GM12878 (cell line): ENCODE measurements around the gene BPTF. TPM values are rescaled to one million over a fixed set of nuclear protein-coding genes. Genes with fewer than 3 reads are reported as not detected.
A peak's percentile ranks its signal among the peaks of the same experiment; 100 is the strongest.

Experiments
- ATAC-seq: fragments of 200-7000 bp; cut with Tn5 transposase; 3 replicates; pipeline ENCODE4 v1.9.1; 2020; ENCODE audit warnings: mild to moderate bottlenecking, moderate library complexity
- BruUV-seq: library from RNA; stranded (reverse); fragments of 400-500 nt; replicated peaks from 2 replicates; lab custom pipeline; 2021; lab: Mats Ljungman, UMichigan
- CTCF ChIA-PET: fragments of 300-600 bp; sonication (Branson Sonifier 250); formaldehyde crosslinking; extraction: SDS; loops from one replicate; lab custom pipeline; 2021; ENCODE audit warnings: inconsistent platforms; lab: Yijun Ruan, JAX
- POLR2A ChIA-PET: fragments of 350-600 bp; formaldehyde crosslinking; extraction: SDS; loops from one replicate; lab custom pipeline; 2021; ENCODE audit warnings: inconsistent platforms; lab: Charles Lee
- RAD21 ChIA-PET: fragments of 300-600 bp; sonication (Branson Sonifier 250); formaldehyde crosslinking; loops from one replicate; lab custom pipeline; 2023; ENCODE audit warnings: antibody characterized with exemption; ENCODE audit not compliant: unreplicated experiment; lab: Charles Lee
- SMC1A ChIA-PET: fragments of 300-600 bp; sonication (Branson Sonifier 250); formaldehyde crosslinking; loops from one replicate; lab custom pipeline; 2023; ENCODE audit not compliant: unreplicated experiment, uncharacterized antibody; lab: Charles Lee
- DNase-seq: peaks from one replicate; pipeline ENCODE4 v3.0.0-alpha.2; 2011; ENCODE audit warnings: low read depth, low spot score
- FAIRE-seq: peaks from 3 replicates; lab custom pipeline; 2011; peaks lifted over from hg19 to GRCh38; lab: Jason Lieb, UNC
- H2AFZ ChIP-seq: 2 replicates; pipeline ENCODE4 v1.6.0; 2011; ENCODE audit warnings: low read depth, low read length, control low read depth; ENCODE audit not compliant: control insufficient read depth
- H3K27ac ChIP-seq: 2 replicates; pipeline ENCODE4 v1.5.1; 2011; ENCODE audit warnings: control low read depth; ENCODE audit not compliant: control insufficient read depth, insufficient read depth
- H3K27me3 ChIP-seq, 2 experiments: replicated peaks in 1 of 2; 2 replicates each; pipeline versions ENCODE4 v1.6.0 to v1.6.1; 2011; ENCODE audit warnings: low read length in 1 of 2; ENCODE audit not compliant: control insufficient read depth in 2 of 2, insufficient read depth in 2 of 2
- H3K36me3 ChIP-seq, 2 experiments: 2 replicates each; pipeline ENCODE4 v1.5.1; 2011; ENCODE audit warnings: low read length in 1 of 2; ENCODE audit not compliant: control insufficient read depth in 2 of 2, insufficient read depth in 2 of 2
- H3K4me1 ChIP-seq: 2 replicates; pipeline ENCODE4 v1.6.1; 2011; ENCODE audit warnings: mild to moderate bottlenecking, low read length, moderate library complexity, mixed read lengths; ENCODE audit not compliant: control insufficient read depth, insufficient read depth
- H3K4me2 ChIP-seq: 2 replicates; pipeline ENCODE4 v1.6.0; 2011; ENCODE audit warnings: control low read depth; ENCODE audit not compliant: control insufficient read depth, insufficient read depth
- H3K4me3 ChIP-seq: fragments of 200-600 bp; sonication (generic); 2 replicates; pipeline ENCODE4 v1.5.1; 2016
- H3K79me2 ChIP-seq: 2 replicates; pipeline ENCODE4 v1.6.0; 2011; ENCODE audit warnings: low read length; ENCODE audit not compliant: control insufficient read depth, insufficient read depth
- H3K9ac ChIP-seq: 2 replicates; pipeline ENCODE4 v1.8.0; 2011; ENCODE audit warnings: low read length, control low read depth, mixed read lengths; ENCODE audit not compliant: control insufficient read depth, insufficient read depth
- H3K9me3 ChIP-seq: replicated peaks from 3 replicates; pipeline ENCODE4 v1.5.1; 2011; ENCODE audit warnings: mild to moderate bottlenecking, low read length; ENCODE audit not compliant: control insufficient read depth, insufficient read depth
- H4K20me1 ChIP-seq: 2 replicates; pipeline ENCODE4 v1.6.0; 2011; ENCODE audit not compliant: control insufficient read depth, insufficient read depth
- CBX5 ChIP-seq: sonication (generic); IDR thresholded peaks from 2 replicates; pipeline ENCODE4 v1.6.1; 2016; ENCODE audit warnings: low read depth, moderate library complexity, mild to moderate bottlenecking, inconsistent platforms
- DPF2 ChIP-seq: fragments of 450-650 bp; IDR thresholded peaks from 2 replicates; pipeline ENCODE4 v1.6.1; 2017; ENCODE audit warnings: mild to moderate bottlenecking
- FOXK2 ChIP-seq: fragments of 450-650 bp; IDR thresholded peaks from 2 replicates; pipeline ENCODE4 v1.6.1; 2017; ENCODE audit warnings: mild to moderate bottlenecking, moderate library complexity
- HCFC1 ChIP-seq: fragments of 150-350 bp; IDR thresholded peaks from 2 replicates; pipeline ENCODE4 v1.6.1; 2014; ENCODE audit warnings: low read length
- MTA3 ChIP-seq: IDR thresholded peaks from 2 replicates; pipeline ENCODE4 v1.6.1; 2012; ENCODE audit warnings: low read length, inconsistent platforms, borderline replicate concordance
- NRF1 ChIP-seq: conservative IDR thresholded peaks from 2 replicates; pipeline ENCODE4 v1.6.1; 2011; ENCODE audit warnings: mild to moderate bottlenecking, low read depth, low read length, improper control_type of control experiment
- POLR2A ChIP-seq: IDR thresholded peaks from 2 replicates; pipeline ENCODE4 v1.6.1; 2011; ENCODE audit warnings: low read depth, mild to moderate bottlenecking, low read length
- POLR2AphosphoS2 ChIP-seq: IDR thresholded peaks from 2 replicates; pipeline ENCODE4 v1.6.1; 2011; ENCODE audit warnings: low read depth, mild to moderate bottlenecking, low read length, improper control_type of control experiment, moderate library complexity
- STAT3 ChIP-seq: IDR thresholded peaks from 2 replicates; pipeline ENCODE4 v1.6.1; 2011; ENCODE audit warnings: low read depth, low read length, improper control_type of control experiment
- ZBED1 ChIP-seq: IDR thresholded peaks from 2 replicates; pipeline ENCODE4 v1.6.1; 2016; ENCODE audit warnings: borderline replicate concordance
- WGBS: methylation state at CpG from one replicate; pipeline ENCODE4 v1.1.6; 2016; ENCODE audit warnings: low lambda C conversion rate; ENCODE audit not compliant: insufficient replicate concordance, insufficient coverage; ENCODE audit errors: missing lambda C conversion rate; 5-methylcytosine and 5-hydroxymethylcytosine counted together
- in situ Hi-C: fragments of 300-500 bp; cut with MboI; formaldehyde crosslinking; loops from 9 replicates; pipeline ENCODE4 v1.14.3; 2018; ENCODE audit warnings: mixed read lengths
- intact Hi-C: fragments of 100-400 bp; cut with micrococcal nuclease; formaldehyde crosslinking; loops from one replicate; pipeline ENCODE4 v1.14.2; 2022; ENCODE audit not compliant: unreplicated experiment
- polyA plus RNA-seq, 11 experiments: library from polyadenylated mRNA; depleted of rRNA in 4 of 11; unstranded in 6 of 11; stranded (reverse) in 5 of 11; fragments of >200 nt; fragmentation: Nextera tagmentation in 4 of 11; fragmentation: Illumina TruSeq in 1 of 11; extraction: Ambion mirVana in 4 of 11; extraction: Trizol in 1 of 11; gene quantifications; 1 replicate in 1 of 11; 2 replicates in 10 of 11; pipeline versions ENCODE4 v1.2.1 to v1.2.3, GENCODE V29; 2011 to 2016; ENCODE audit warnings: inconsistent platforms in 2 of 11, missing spikeins in 2 of 11, low read depth in 1 of 11
- total RNA-seq, 4 experiments: library from RNA; depleted of rRNA in 3 of 4; stranded (reverse); fragments of >200 nt in 3 of 4; fragmentation: Illumina TruSeq in 1 of 4; extraction: Trizol in 1 of 4; gene quantifications; 2 replicates each; pipeline versions ENCODE4 v1.2.1 to v1.2.3, GENCODE V29; 2013 to 2021
- TF ChIP-seq, protein P1 (sequence below): IDR thresholded peaks from 2 replicates; pipeline ENCODE4 v1.6.1; 2012; ENCODE audit warnings: mild to moderate bottlenecking, low read depth, low read length
- TF ChIP-seq, protein P2 (sequence below): fragments of 450-650 bp; IDR thresholded peaks from 2 replicates; pipeline ENCODE4 v1.6.1; 2016; ENCODE audit warnings: mild to moderate bottlenecking

BPTF gene
- total and polyA plus RNA-seq, 10 of the 15 experiments (the other 5 are each of a cell fraction or from before 2014, with no cell fraction given), result 19.4 to 78.3 (median 44.8) TPM

DNA sequence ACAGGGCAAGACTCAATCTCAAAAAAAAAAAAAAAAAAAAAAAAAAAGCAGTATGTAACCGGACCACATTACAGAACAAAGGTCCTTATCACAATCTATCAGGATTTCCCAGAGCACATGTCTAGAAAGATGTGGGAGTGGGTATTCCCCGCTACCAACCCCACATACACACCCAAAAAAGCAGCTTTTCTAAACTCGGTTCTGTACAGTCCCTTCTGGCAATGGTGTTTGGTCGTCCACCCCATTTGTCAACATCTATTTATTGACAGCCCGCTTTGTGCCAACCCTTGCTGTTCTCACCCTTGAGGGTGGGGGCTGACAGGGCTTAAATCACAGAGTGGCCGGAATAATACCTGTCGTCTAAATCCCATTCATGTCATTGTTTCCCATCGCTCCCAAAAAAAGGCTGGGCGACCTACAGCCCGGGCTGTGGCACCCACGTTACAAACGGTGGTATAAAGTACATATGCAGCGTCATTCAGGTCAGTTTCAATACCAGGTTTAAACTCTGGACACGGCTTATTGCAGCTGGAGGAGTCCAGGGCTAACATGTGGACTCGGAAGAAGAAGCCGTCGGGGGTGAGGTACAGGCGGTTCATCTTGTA lies 167.3 kb downstream of the BPTF start:
- Histone ChIP-seq H3K9me3 (no peaks in the 10 kb centered on the region), H3K4me3 (peak overlapping the region; percentile 81; the same call in 1 of the 2 replicates), H3K27ac (peak overlapping the region; percentile 62; the same call in 1 of the 2 replicates), H3K27me3 (peaks cover 0 to 3% of the 10 kb centered on the region in 2 experiments; a peak in 2 of 4 replicates), H3K9ac (peak overlapping the region; percentile 76), H3K4me1 (peaks cover 7% of the 10 kb centered on the region), H3K4me2 (peak overlapping the region; percentile 89), H2AFZ (peak overlapping the region; percentile 91), H3K36me3 (no peaks in the 10 kb centered on the region), H3K79me2 (no peaks in the 10 kb centered on the region), H4K20me1 (no peaks in the 10 kb centered on the region)
- CTCF ChIA-PET, result no interaction called here
- intact Hi-C loops (no loop called here), in situ Hi-C loops (no loop called here)
- RAD21 ChIA-PET, result no interaction called here
- POLR2A ChIA-PET, result no interaction called here
- ATAC-seq, result peak; percentile 28
- no peak for DNase-seq
- no peak for TF ChIP-seq POLR2AphosphoS2
- SMC1A ChIA-PET, result no interaction called here
- 2% methylated on average over 17 of the region's 18 CpGs for WGBS
- BruUV-seq, result TSS peak; percentile 62
- peak; percentile 82 for FAIRE-seq

DNA sequence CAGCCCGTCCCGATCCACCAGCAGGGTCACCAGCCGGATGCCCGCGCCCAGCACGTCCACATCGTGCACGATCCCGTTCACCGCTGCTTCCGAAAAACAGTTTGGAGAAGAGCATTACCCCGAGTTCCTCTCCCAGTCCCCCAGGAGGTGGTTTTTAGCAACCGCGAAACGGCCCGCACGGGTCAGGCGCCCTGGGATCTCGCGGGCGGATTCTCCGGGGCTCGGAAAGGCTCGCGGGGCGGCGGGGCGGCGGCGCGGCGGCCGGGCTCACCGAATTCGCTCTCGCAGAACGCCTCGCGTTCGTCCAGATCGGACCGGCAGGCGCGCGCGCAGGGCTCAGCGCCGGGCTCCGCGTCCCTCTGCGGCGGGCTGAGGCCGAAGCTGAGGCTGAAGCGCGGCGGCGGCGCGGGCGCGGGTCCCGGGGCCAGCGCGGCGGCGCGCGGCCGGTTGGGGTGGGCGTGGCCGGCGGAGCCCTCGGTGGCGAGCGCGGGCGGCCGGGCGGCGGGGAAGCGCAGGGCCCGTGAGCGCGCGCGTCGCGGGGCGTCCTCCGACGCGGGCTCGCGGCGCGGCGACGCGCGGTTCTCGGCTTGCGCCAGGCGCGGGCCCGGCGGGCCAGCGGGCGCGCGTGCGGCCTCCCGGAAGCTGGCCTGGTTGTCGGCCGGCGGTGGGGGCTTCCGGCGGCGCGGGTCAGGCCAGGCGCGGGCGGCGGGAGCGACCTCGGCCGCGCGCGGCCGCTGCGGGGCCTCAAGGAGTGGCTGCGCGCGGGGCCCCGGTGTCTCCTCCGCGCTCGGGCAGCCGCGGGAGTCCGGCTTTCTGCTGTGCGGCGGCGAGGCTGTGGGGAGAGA lies 168.1 kb downstream of the BPTF start:
- peaks cover 0 to 3% of the 10 kb centered on the region in 2 experiments; a peak in 2 of 4 replicates for H3K27me3 ChIP-seq
- peak overlapping the region; percentile 89 for H3K4me2 ChIP-seq
- H2AFZ ChIP-seq, result peak overlapping the region; percentile 91
- peaks cover 7% of the 10 kb centered on the region for H3K4me1 ChIP-seq
- 1% methylated on average over 96 of the region's 144 CpGs for WGBS
- ChIA-PET RAD21 (no interaction called here), POLR2A (interaction anchor here (0.6 to 0.7 kb wide), 2 partner anchors 19 to 512 kb away, joined by 3 read pairs; no protein-coding TSS in a partner anchor), CTCF (interaction anchor here (3.7 kb wide), 1 partner anchor 16 kb away, joined by 17 read pairs; no protein-coding TSS in a partner anchor), SMC1A (no interaction called here)
- H3K79me2 ChIP-seq, result no peaks in the 10 kb centered on the region
- BruUV-seq, result no TSS peak
- ATAC-seq (peak; percentile 80), DNase-seq (no peak), FAIRE-seq (peak; percentile 23)
- H3K9ac ChIP-seq, result peak overlapping the region; percentile 76
- no peaks in the 10 kb centered on the region for H3K9me3 ChIP-seq
- H4K20me1 ChIP-seq, result no peaks in the 10 kb centered on the region
- no peaks in the 10 kb centered on the region for H3K36me3 ChIP-seq
- peak overlapping the region; percentile 62 for H3K27ac ChIP-seq
- in situ Hi-C loops, result no loop called here
- peak overlapping the region; percentile 81 for H3K4me3 ChIP-seq
- intact Hi-C loops, result no loop called here
- no peak for TF ChIP-seq MTA3
- TF ChIP-seq STAT3, result no peak
- TF ChIP-seq POLR2A, result peak; percentile 76
- peak; percentile 31; the same call in 1 of the 2 replicates for TF ChIP-seq DPF2
- TF ChIP-seq, protein P1, sequence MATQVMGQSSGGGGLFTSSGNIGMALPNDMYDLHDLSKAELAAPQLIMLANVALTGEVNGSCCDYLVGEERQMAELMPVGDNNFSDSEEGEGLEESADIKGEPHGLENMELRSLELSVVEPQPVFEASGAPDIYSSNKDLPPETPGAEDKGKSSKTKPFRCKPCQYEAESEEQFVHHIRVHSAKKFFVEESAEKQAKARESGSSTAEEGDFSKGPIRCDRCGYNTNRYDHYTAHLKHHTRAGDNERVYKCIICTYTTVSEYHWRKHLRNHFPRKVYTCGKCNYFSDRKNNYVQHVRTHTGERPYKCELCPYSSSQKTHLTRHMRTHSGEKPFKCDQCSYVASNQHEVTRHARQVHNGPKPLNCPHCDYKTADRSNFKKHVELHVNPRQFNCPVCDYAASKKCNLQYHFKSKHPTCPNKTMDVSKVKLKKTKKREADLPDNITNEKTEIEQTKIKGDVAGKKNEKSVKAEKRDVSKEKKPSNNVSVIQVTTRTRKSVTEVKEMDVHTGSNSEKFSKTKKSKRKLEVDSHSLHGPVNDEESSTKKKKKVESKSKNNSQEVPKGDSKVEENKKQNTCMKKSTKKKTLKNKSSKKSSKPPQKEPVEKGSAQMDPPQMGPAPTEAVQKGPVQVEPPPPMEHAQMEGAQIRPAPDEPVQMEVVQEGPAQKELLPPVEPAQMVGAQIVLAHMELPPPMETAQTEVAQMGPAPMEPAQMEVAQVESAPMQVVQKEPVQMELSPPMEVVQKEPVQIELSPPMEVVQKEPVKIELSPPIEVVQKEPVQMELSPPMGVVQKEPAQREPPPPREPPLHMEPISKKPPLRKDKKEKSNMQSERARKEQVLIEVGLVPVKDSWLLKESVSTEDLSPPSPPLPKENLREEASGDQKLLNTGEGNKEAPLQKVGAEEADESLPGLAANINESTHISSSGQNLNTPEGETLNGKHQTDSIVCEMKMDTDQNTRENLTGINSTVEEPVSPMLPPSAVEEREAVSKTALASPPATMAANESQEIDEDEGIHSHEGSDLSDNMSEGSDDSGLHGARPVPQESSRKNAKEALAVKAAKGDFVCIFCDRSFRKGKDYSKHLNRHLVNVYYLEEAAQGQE, result no peak
- TF ChIP-seq CBX5, result no peak
- no peak for TF ChIP-seq ZBED1
- TF ChIP-seq, protein P2, sequence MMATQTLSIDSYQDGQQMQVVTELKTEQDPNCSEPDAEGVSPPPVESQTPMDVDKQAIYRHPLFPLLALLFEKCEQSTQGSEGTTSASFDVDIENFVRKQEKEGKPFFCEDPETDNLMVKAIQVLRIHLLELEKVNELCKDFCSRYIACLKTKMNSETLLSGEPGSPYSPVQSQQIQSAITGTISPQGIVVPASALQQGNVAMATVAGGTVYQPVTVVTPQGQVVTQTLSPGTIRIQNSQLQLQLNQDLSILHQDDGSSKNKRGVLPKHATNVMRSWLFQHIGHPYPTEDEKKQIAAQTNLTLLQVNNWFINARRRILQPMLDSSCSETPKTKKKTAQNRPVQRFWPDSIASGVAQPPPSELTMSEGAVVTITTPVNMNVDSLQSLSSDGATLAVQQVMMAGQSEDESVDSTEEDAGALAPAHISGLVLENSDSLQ, result no peak
- no peak for TF ChIP-seq HCFC1
- no peak for TF ChIP-seq NRF1
- TF ChIP-seq FOXK2, result no peak
